ENCODE data around the gene UFD1. TPM values are rescaled to one million over a fixed set of nuclear protein-coding genes. Genes with fewer than 3 reads are reported as not detected.

Gene UFD1
- total RNA-seq, 1 donor from 2014 or later = 54.4 TPM

GRCh38 chr22:19476023-19476422, 3.0 kb downstream of the UFD1 start:
- H3K36me3 Mint-ChIP-seq (ENCODE audit: low read depth) = peaks cover 48% of the 10 kb centered on the region
- peaks cover 26% of the 10 kb centered on the region for H3K4me1 Mint-ChIP-seq
- H3K9me3 Mint-ChIP-seq = no peaks in the 10 kb centered on the region
- intact Hi-C loops (cut with micrococcal nuclease) = loop anchor here (5.0 kb wide), 2 partner anchors 241 to 354 kb away; partner anchors contain the start of gene DGCR2
- no peak overlapping the region for H3K27ac Mint-ChIP-seq
- ChIA-PET POLR2A (interaction anchor here (0.7 kb wide), 1 partner anchor 366 kb away, joined by 4 read pairs; no protein-coding TSS in a partner anchor), CTCF (no interaction called here)
- DNase-seq = no peak
- H3K27me3 Mint-ChIP-seq = no peaks in the 10 kb centered on the region
- no peak for ATAC-seq (ENCODE audit: low read depth)
- no peak overlapping the region for H3K4me3 Mint-ChIP-seq
- no peak for TF ChIP-seq CTCF (IDR thresholded peaks at IDR 0.05)

- ChIA-PET CTCF (interaction anchor here (1.3 to 1.4 kb wide), 2 partner anchors 156 kb away, joined by 6 to 7 read pairs; no protein-coding TSS in a partner anchor), POLR2A (no interaction called here)
- DNase-seq (no peak), ATAC-seq (ENCODE audit: low read depth) (no peak)
- Mint-ChIP-seq H3K4me3 (no peak overlapping the region), H3K4me1 (peaks cover 18% of the 10 kb centered on the region), H3K27me3 (no peaks in the 10 kb centered on the region), H3K27ac (no peak overlapping the region), H3K36me3 (ENCODE audit: low read depth) (peaks cover 69% of the 10 kb centered on the region), H3K9me3 (no peaks in the 10 kb centered on the region)
- TF ChIP-seq CTCF (IDR thresholded peaks at IDR 0.05) = no peak
- intact Hi-C loops (cut with micrococcal nuclease) = no loop called here
Observed at GRCh38 chr22:19473578-19473977, 5.4 kb downstream of the UFD1 start.

GRCh38 chr22:19472233-19472632, 6.8 kb downstream of the UFD1 start:
- ChIA-PET POLR2A (no interaction called here), CTCF (interaction anchor here (0.7 to 1.3 kb wide), 2 partner anchors 157 to 292 kb away, joined by 3 to 6 read pairs; no protein-coding TSS in a partner anchor)
- Mint-ChIP-seq H3K4me1 (peaks cover 7% of the 10 kb centered on the region), H3K9me3 (no peaks in the 10 kb centered on the region), H3K27me3 (no peaks in the 10 kb centered on the region), H3K27ac (no peak overlapping the region), H3K36me3 (ENCODE audit: low read depth) (peaks cover 81% of the 10 kb centered on the region), H3K4me3 (no peak overlapping the region)
- intact Hi-C loops (cut with micrococcal nuclease) = no loop called here
- TF ChIP-seq CTCF (IDR thresholded peaks at IDR 0.05) = no peak
- DNase-seq (no peak), ATAC-seq (ENCODE audit: low read depth) (no peak)

GRCh38 chr22:19471572-19471971, 7.4 kb downstream of the UFD1 start:
- Mint-ChIP-seq H3K9me3 (no peaks in the 10 kb centered on the region), H3K27me3 (no peaks in the 10 kb centered on the region), H3K27ac (no peak overlapping the region), H3K4me1 (peaks cover 3% of the 10 kb centered on the region), H3K4me3 (no peak overlapping the region), H3K36me3 (ENCODE audit: low read depth) (peaks cover 87% of the 10 kb centered on the region)
- TF ChIP-seq CTCF (IDR thresholded peaks at IDR 0.05) = no peak
- ChIA-PET POLR2A (no interaction called here), CTCF (no interaction called here)
- ATAC-seq (ENCODE audit: low read depth) = no peak
- DNase-seq = no peak
- intact Hi-C loops (cut with micrococcal nuclease) = no loop called here

- no peak for DNase-seq
- TF ChIP-seq CTCF (IDR thresholded peaks at IDR 0.05) = no peak
- Mint-ChIP-seq H3K27me3 (no peaks in the 10 kb centered on the region), H3K36me3 (ENCODE audit: low read depth) (peaks cover 91% of the 10 kb centered on the region), H3K4me3 (no peak overlapping the region), H3K27ac (no peak overlapping the region), H3K9me3 (no peaks in the 10 kb centered on the region), H3K4me1 (no peaks in the 10 kb centered on the region)
- ChIA-PET CTCF (no interaction called here), POLR2A (no interaction called here)
- intact Hi-C loops (cut with micrococcal nuclease) = no loop called here
- no peak for ATAC-seq (ENCODE audit: low read depth)
Observed at GRCh38 chr22:19470010-19470409, 9.0 kb downstream of the UFD1 start.
